OCI-LY7 (cell line): ENCODE measurements around the gene RALB. TPM values are rescaled to one million over a fixed set of nuclear protein-coding genes. Genes with fewer than 3 reads are reported as not detected.
A peak's percentile ranks its signal among the peaks of the same experiment; 100 is the strongest.

Source experiments
- BruUV-seq: library from RNA; stranded (reverse); fragments of 400-500 nt; replicated peaks from 2 replicates; lab custom pipeline; 2021; lab: Mats Ljungman, UMichigan
- CTCF ChIA-PET: fragments of 300-600 bp; sonication (Branson Sonifier 250); formaldehyde crosslinking; loops from one replicate; lab custom pipeline; 2022; ENCODE audit warnings: antibody characterized with exemption; ENCODE audit not compliant: unreplicated experiment; lab: Charles Lee
- POLR2A ChIA-PET: fragments of 300-600 bp; sonication (Branson Sonifier 250); formaldehyde crosslinking; loops from one replicate; lab custom pipeline; 2022; ENCODE audit warnings: antibody characterized with exemption; lab: Charles Lee
- DNase-seq: peaks from one replicate; pipeline ENCODE4 v3.0.0-alpha.2; 2015; ENCODE audit warnings: low spot score
- H2AFZ ChIP-seq: fragments of 200-600 bp; sonication (generic), shearing (Covaris generic); 2 replicates; pipeline ENCODE4 v1.6.1; 2014; ENCODE audit warnings: mild to moderate bottlenecking, antibody characterized with exemption, low read length, moderate library complexity
- H3K27ac ChIP-seq: fragments of 200-600 bp; sonication (generic); 2 replicates; pipeline ENCODE4 v1.5.1; 2014; ENCODE audit warnings: mixed run types, low read depth, mild to moderate bottlenecking, moderate library complexity, low read length, inconsistent platforms; ENCODE audit not compliant: poor library complexity, severe bottlenecking
- H3K36me3 ChIP-seq: fragments of 200-600 bp; sonication (generic); 2 replicates; pipeline ENCODE4 v1.6.1; 2014; ENCODE audit warnings: mild to moderate bottlenecking, antibody characterized with exemption, low read length, moderate library complexity, mixed read lengths; ENCODE audit not compliant: insufficient read depth
- H3K4me1 ChIP-seq: fragments of 200-600 bp; sonication (generic); 2 replicates; pipeline ENCODE4 v1.5.1; 2014; ENCODE audit warnings: mild to moderate bottlenecking, low read length; ENCODE audit not compliant: insufficient read depth, poor library complexity, severe bottlenecking
- H3K4me2 ChIP-seq: fragments of 200-600 bp; sonication (generic); 2 replicates; pipeline ENCODE4 v1.6.1; 2014; ENCODE audit warnings: mild to moderate bottlenecking, low read length
- H3K4me3 ChIP-seq: fragments of 200-600 bp; sonication (generic); 2 replicates; pipeline ENCODE4 v1.5.1; 2014; ENCODE audit warnings: mild to moderate bottlenecking, low read depth, low read length; ENCODE audit not compliant: poor library complexity, severe bottlenecking
- H3K79me2 ChIP-seq: fragments of 200-600 bp; sonication (generic); 2 replicates; pipeline ENCODE4 v1.6.1; 2016; ENCODE audit warnings: low read depth, mild to moderate bottlenecking, low read length, moderate library complexity, mixed read lengths; ENCODE audit not compliant: insufficient read depth
- H3K9me2 ChIP-seq: fragments of 200-600 bp; sonication (generic); 2 replicates; pipeline ENCODE4 v1.6.1; 2016; ENCODE audit warnings: mild to moderate bottlenecking, low read length, mixed read lengths; ENCODE audit not compliant: insufficient read depth
- H3K9me3 ChIP-seq: fragments of 200-600 bp; sonication (generic); 2 replicates; pipeline ENCODE4 v1.6.1; 2014; ENCODE audit warnings: mild to moderate bottlenecking, mixed run types, low read length, mixed read lengths
- H4K20me1 ChIP-seq: fragments of 200-600 bp; sonication (generic); 2 replicates; pipeline ENCODE4 v1.6.1; 2014; ENCODE audit warnings: mild to moderate bottlenecking, antibody characterized with exemption, low read length, moderate library complexity, mixed read lengths; ENCODE audit not compliant: insufficient read depth
- EZH2phosphoT487 ChIP-seq: fragments of 200-600 bp; sonication (generic); IDR thresholded peaks from 2 replicates; pipeline ENCODE4 v1.6.1; 2018; ENCODE audit warnings: low read depth, borderline replicate concordance, mild to moderate bottlenecking, mixed run types, antibody characterized with exemption, low read length, moderate library complexity, mixed read lengths
- intact Hi-C: fragments of 100-400 bp; cut with micrococcal nuclease; formaldehyde crosslinking; loops from one replicate; pipeline ENCODE4 v1.10.0; 2022; ENCODE audit not compliant: unreplicated experiment
- total RNA-seq, 2 experiments: library from RNA; depleted of rRNA in 1 of 2; stranded (reverse); fragments of >200 nt in 1 of 2; shearing (Covaris generic) in 1 of 2; gene quantifications; 2 replicates each; pipeline ENCODE4 v1.2.3, GENCODE V29; 2014 to 2022
- TF ChIP-seq, protein P1 (sequence below): fragments of 200-600 bp; sonication (generic); conservative IDR thresholded peaks from 2 replicates; pipeline ENCODE4 v1.5.1; 2014; ENCODE audit warnings: mild to moderate bottlenecking, antibody characterized with exemption, low read length, moderate library complexity, mixed read lengths

RALB gene
- total RNA-seq, 2 experiments from 2014 or later: 16.2 to 23.6 TPM

DNA sequence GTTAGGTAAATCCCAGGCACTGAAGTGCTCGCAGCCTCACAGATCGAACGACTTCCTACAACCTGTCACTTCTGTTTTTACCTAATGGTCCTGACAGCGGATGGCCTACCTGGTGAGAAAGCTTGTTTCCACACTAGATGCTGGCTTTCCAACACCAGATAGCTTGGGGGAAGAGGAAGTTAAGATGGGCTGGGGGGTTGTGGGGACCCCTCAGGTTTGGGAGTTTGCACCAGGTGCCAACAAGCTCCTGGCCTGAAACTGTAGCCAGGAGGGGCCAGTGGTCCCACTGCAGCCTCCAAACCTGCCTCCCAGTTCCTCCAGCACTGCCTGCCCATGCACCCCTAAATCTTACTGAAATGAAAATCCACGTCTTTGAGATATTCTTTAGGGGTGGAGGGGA lies 33.4 kb upstream of the RALB start:
- intact Hi-C loops: no loop called here
- H3K4me2 ChIP-seq: peak overlapping the region; percentile 84; the same call in 1 of the 2 replicates
- H3K4me3 ChIP-seq: no peak overlapping the region
- H3K4me1 ChIP-seq: peaks cover 39% of the 10 kb centered on the region
- H3K79me2 ChIP-seq: peaks cover 23% of the 10 kb centered on the region
- TF ChIP-seq EZH2phosphoT487: no peak
- TF ChIP-seq, protein P1, sequence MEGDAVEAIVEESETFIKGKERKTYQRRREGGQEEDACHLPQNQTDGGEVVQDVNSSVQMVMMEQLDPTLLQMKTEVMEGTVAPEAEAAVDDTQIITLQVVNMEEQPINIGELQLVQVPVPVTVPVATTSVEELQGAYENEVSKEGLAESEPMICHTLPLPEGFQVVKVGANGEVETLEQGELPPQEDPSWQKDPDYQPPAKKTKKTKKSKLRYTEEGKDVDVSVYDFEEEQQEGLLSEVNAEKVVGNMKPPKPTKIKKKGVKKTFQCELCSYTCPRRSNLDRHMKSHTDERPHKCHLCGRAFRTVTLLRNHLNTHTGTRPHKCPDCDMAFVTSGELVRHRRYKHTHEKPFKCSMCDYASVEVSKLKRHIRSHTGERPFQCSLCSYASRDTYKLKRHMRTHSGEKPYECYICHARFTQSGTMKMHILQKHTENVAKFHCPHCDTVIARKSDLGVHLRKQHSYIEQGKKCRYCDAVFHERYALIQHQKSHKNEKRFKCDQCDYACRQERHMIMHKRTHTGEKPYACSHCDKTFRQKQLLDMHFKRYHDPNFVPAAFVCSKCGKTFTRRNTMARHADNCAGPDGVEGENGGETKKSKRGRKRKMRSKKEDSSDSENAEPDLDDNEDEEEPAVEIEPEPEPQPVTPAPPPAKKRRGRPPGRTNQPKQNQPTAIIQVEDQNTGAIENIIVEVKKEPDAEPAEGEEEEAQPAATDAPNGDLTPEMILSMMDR: no peak
- CTCF ChIA-PET: no interaction called here
- H3K9me3 ChIP-seq: no peaks in the 10 kb centered on the region
- peaks cover 24% of the 10 kb centered on the region; the same call in 1 of the 2 replicates for H3K36me3 ChIP-seq
- no peak overlapping the region for H3K27ac ChIP-seq
- POLR2A ChIA-PET: interaction anchor here (1.2 to 1.3 kb wide), 2 partner anchors 14 to 91 kb away, joined by 3 to 5 read pairs; no protein-coding TSS in a partner anchor
- H4K20me1 ChIP-seq: peaks cover 7% of the 10 kb centered on the region; the same call in 1 of the 2 replicates
- BruUV-seq: no TSS peak
- no peak overlapping the region for H2AFZ ChIP-seq
- H3K9me2 ChIP-seq: no peaks in the 10 kb centered on the region
- no peak for DNase-seq

DNA sequence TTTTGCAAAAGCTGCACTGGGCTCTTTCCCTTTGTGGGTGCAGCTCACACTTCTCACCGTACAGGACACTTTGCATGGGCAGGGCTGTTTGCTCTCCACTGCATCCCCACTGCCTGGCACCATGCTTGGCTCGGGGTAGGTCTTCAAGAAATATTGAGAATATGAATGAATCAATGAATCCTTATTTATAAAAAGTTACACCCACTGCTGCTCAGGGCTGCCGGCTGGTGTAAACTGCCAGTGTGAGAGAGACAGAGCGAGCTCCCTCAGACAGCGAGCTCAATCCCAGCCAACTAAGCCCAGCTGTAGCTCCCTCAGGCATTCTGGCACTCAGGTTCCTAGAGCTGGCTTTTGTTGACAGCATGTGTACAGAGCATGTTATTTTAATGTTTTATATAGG lies 32.9 kb upstream of the RALB start:
- H3K36me3 ChIP-seq: peaks cover 24% of the 10 kb centered on the region; the same call in 1 of the 2 replicates
- no peaks in the 10 kb centered on the region for H3K9me3 ChIP-seq
- BruUV-seq: no TSS peak
- H4K20me1 ChIP-seq: peaks cover 7% of the 10 kb centered on the region; the same call in 1 of the 2 replicates
- H3K4me1 ChIP-seq: peaks cover 44% of the 10 kb centered on the region
- ChIA-PET CTCF (no interaction called here), POLR2A (interaction anchor here (1.2 to 1.3 kb wide), 2 partner anchors 14 to 91 kb away, joined by 3 to 5 read pairs; no protein-coding TSS in a partner anchor)
- TF ChIP-seq, protein P1: no peak
- H2AFZ ChIP-seq: no peak overlapping the region
- H3K4me3 ChIP-seq: no peak overlapping the region
- H3K27ac ChIP-seq: no peak overlapping the region
- peak overlapping the region; percentile 84 for H3K4me2 ChIP-seq
- peaks cover 23% of the 10 kb centered on the region for H3K79me2 ChIP-seq
- intact Hi-C loops: loop anchor here (5.0 kb wide), 1 partner anchor 462 kb away; the partner anchor contains the start of gene PTPN4
- no peak for DNase-seq
- no peaks in the 10 kb centered on the region for H3K9me2 ChIP-seq

DNA sequence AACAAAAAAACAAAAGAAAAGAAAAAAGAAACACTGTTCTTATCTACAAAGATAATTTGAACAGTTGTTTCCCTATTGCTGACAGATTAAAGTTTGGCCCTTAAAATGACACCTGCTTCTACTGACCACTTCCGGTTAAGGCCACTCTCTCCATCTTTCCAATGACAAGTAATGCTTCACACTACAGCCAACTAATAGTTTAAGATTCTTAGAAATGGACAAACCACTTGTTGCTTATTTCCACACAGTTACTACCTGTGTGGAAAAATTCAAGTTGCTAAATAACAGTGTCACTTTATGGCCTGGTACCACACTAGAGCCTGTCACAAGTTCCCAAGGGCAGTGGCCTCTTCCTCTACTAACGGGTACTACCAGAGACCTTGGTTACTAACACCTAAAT lies 31.9 kb upstream of the RALB start:
- Histone ChIP-seq H2AFZ (no peak overlapping the region), H4K20me1 (peaks cover 7% of the 10 kb centered on the region; the same call in 1 of the 2 replicates), H3K9me2 (no peaks in the 10 kb centered on the region), H3K36me3 (peaks cover 24% of the 10 kb centered on the region; the same call in 1 of the 2 replicates), H3K9me3 (no peaks in the 10 kb centered on the region), H3K4me2 (peak overlapping the region; percentile 84), H3K27ac (no peak overlapping the region), H3K79me2 (peaks cover 23% of the 10 kb centered on the region), H3K4me3 (peak overlapping the region; percentile 76), H3K4me1 (peaks cover 44% of the 10 kb centered on the region)
- CTCF ChIA-PET: no interaction called here
- DNase-seq: no peak
- POLR2A ChIA-PET: no interaction called here
- intact Hi-C loops: loop anchor here (5.0 kb wide), 1 partner anchor 463 kb away; the partner anchor contains the start of gene PTPN4
- no TSS peak for BruUV-seq
- TF ChIP-seq, protein P1: no peak
- no peak for TF ChIP-seq EZH2phosphoT487
